Endothelial cell of umbilical vein (primary cell): ENCODE results near the gene ESRRB. TPM values are rescaled to one million over a fixed set of nuclear protein-coding genes. Genes with fewer than 3 reads are reported as not detected.

Experiments used
- BruUV-seq: library from RNA; stranded (reverse); fragments of 400-500 nt; replicated peaks from 2 replicates; lab custom pipeline; 2021; lab: Mats Ljungman, UMichigan
- CTCF ChIA-PET: fragments of 300-600, 350-600 bp; sonication (Branson Sonifier 250); formaldehyde crosslinking; loops from one replicate; lab custom pipeline; 2021; ENCODE audit warnings: antibody characterized with exemption, inconsistent platforms; lab: Charles Lee
- POLR2A ChIA-PET: fragments of 300-600, 350-600 bp; sonication (Branson Sonifier 250); formaldehyde crosslinking; loops from one replicate; lab custom pipeline; 2021; ENCODE audit warnings: antibody characterized with exemption, inconsistent platforms; lab: Charles Lee
- DNase-seq: peaks from one replicate; pipeline ENCODE4 v3.0.0-alpha.2; 2011; ENCODE audit warnings: low read depth, low spot score
- FAIRE-seq: peaks from 2 replicates; lab custom pipeline; 2011; peaks lifted over from hg19 to GRCh38; lab: Jason Lieb, UNC
- H2AFZ ChIP-seq: 2 replicates; pipeline ENCODE4 v1.6.0; 2012; ENCODE audit warnings: low read depth, low read length, control low read depth, inconsistent platforms
- H3K27ac ChIP-seq: 2 replicates; pipeline ENCODE4 v1.5.1; 2011; ENCODE audit warnings: low read depth, mild to moderate bottlenecking, control low read depth, low read length, moderate library complexity; ENCODE audit not compliant: insufficient read depth
- H3K27me3 ChIP-seq, 2 experiments: 2 replicates each; pipeline versions ENCODE4 v1.6.0 to v1.6.1; 2011; ENCODE audit warnings: low read length in 2 of 2, mixed read lengths in 1 of 2; ENCODE audit not compliant: control insufficient read depth in 2 of 2, insufficient read depth in 2 of 2
- H3K36me3 ChIP-seq, 2 experiments: 2 replicates in 1 of 2; 3 replicates in 1 of 2; pipeline ENCODE4 v1.5.1; 2011; ENCODE audit warnings: low read length in 2 of 2, mild to moderate bottlenecking in 1 of 2, moderate library complexity in 1 of 2; ENCODE audit not compliant: control insufficient read depth in 2 of 2, insufficient read depth in 2 of 2; ENCODE audit errors: extremely low read depth in 1 of 2
- H3K4me1 ChIP-seq: 3 replicates; pipeline ENCODE4 v1.5.1; 2011; ENCODE audit warnings: mild to moderate bottlenecking, low read length; ENCODE audit not compliant: control insufficient read depth, insufficient read depth; ENCODE audit errors: extremely low read depth
- H3K4me2 ChIP-seq: 2 replicates; pipeline ENCODE4 v1.6.1; 2011; ENCODE audit warnings: low read length, control low read depth, mixed read lengths; ENCODE audit not compliant: insufficient read depth
- H3K4me3 ChIP-seq, 3 experiments: fragments of 200-600 bp in 1 of 3; sonication (generic), shearing (Covaris generic) in 1 of 3; replicated peaks in 1 of 3; 2 replicates each; pipeline ENCODE4 v1.5.1; 2011 to 2016; ENCODE audit warnings: control low read depth in 3 of 3, low read length in 3 of 3, mild to moderate bottlenecking in 2 of 3, inconsistent platforms in 1 of 3, low read depth in 1 of 3, moderate library complexity in 1 of 3; ENCODE audit not compliant: insufficient read depth in 1 of 3
- H3K79me2 ChIP-seq: 2 replicates; pipeline ENCODE4 v1.6.0; 2012; ENCODE audit warnings: low read length, inconsistent platforms; ENCODE audit not compliant: control insufficient read depth, insufficient read depth
- H3K9ac ChIP-seq: replicated peaks from 2 replicates; pipeline ENCODE3; 2011; ENCODE audit warnings: low read length, control low read depth; ENCODE audit not compliant: insufficient read depth; ENCODE audit errors: extremely low read depth
- H3K9me1 ChIP-seq: replicated peaks from 3 replicates; pipeline ENCODE4 v1.6.0; 2011; ENCODE audit warnings: mild to moderate bottlenecking, low read length; ENCODE audit not compliant: control insufficient read depth, insufficient read depth; ENCODE audit errors: extremely low read depth
- H3K9me3 ChIP-seq: replicated peaks from 2 replicates; pipeline ENCODE4 v1.5.1; 2012; ENCODE audit warnings: low read length, inconsistent platforms; ENCODE audit not compliant: control insufficient read depth, insufficient read depth
- H4K20me1 ChIP-seq: replicated peaks from 2 replicates; pipeline ENCODE3; 2011; ENCODE audit warnings: mild to moderate bottlenecking, low read length; ENCODE audit not compliant: control insufficient read depth, insufficient read depth; ENCODE audit errors: extremely low read depth
- EZH2 ChIP-seq: IDR thresholded peaks from 2 replicates; pipeline ENCODE4 v1.6.1; 2012; ENCODE audit warnings: borderline replicate concordance, low read depth, mild to moderate bottlenecking, moderate library complexity, low read length, inconsistent platforms; ENCODE audit not compliant: severe bottlenecking
- FOS ChIP-seq: IDR thresholded peaks from 2 replicates; pipeline ENCODE4 v1.6.1; 2011; ENCODE audit warnings: mild to moderate bottlenecking, low read length, moderate library complexity, borderline replicate concordance; ENCODE audit not compliant: insufficient read depth
- GATA2 ChIP-seq: IDR thresholded peaks from 2 replicates; pipeline ENCODE4 v1.7.0; 2011; ENCODE audit warnings: low read depth, mild to moderate bottlenecking, moderate library complexity, mixed read lengths, low read length; ENCODE audit not compliant: insufficient read length, insufficient read depth
- JUN ChIP-seq: IDR thresholded peaks from 2 replicates; pipeline ENCODE4 v1.6.1; 2011; ENCODE audit warnings: borderline replicate concordance, low read depth; ENCODE audit not compliant: insufficient read length, insufficient read depth
- MYC ChIP-seq: IDR thresholded peaks from one replicate; pipeline ENCODE4 v1.6.1; 2011; ENCODE audit warnings: mild to moderate bottlenecking, low read depth, low read length
- POLR2A ChIP-seq: IDR thresholded peaks from 2 replicates; pipeline ENCODE4 v1.6.1; 2012; ENCODE audit warnings: low read depth, mild to moderate bottlenecking, control low read depth, low read length
- dilution Hi-C: fragments of 300-500 bp; cut with MboI; formaldehyde crosslinking; loops from one replicate; pipeline ENCODE4 v1.15.0; 2019; ENCODE audit warnings: low sequenced_read_pairs; ENCODE audit not compliant: extremely low pct_ligation_motif_present
- intact Hi-C: fragments of 100-400 bp; cut with micrococcal nuclease; formaldehyde crosslinking; loops from one replicate; pipeline ENCODE4 v1.10.0; 2022
- polyA plus RNA-seq, 4 experiments: library from polyadenylated mRNA; depleted of rRNA in 3 of 4; stranded (reverse) in 3 of 4; unstranded in 1 of 4; fragments of >200 nt; gene quantifications; 2 replicates each; pipeline versions ENCODE4 v1.2.1 to v1.2.3, GENCODE V29; 2011 to 2012; ENCODE audit warnings: missing spikeins in 1 of 4
- total RNA-seq: library from RNA; stranded (reverse); gene quantifications from 2 replicates; pipeline ENCODE4 v1.2.3, GENCODE V29; 2021

Gene ESRRB
- total and polyA plus RNA-seq, 2 donors (not counting 3 experiments of a cell fraction or from before 2014, with no cell fraction given) = not detected

- no TSS peak for BruUV-seq
- no peak overlapping the region for H3K9ac ChIP-seq
- dilution Hi-C loops (no loop called here), intact Hi-C loops (loop anchor here (1.0 to 2.0 kb wide), 2 partner anchors 90 to 188 kb away; no protein-coding TSS in a partner anchor)
- no peaks in the 10 kb centered on the region for H3K9me3 ChIP-seq
- H3K36me3 ChIP-seq = no peaks in the 10 kb centered on the region
- no peaks in the 10 kb centered on the region for H4K20me1 ChIP-seq
- ChIA-PET CTCF (interaction anchor here (0.7 to 2.8 kb wide), 8 partner anchors 10 to 191 kb away, joined by 3 to 53 read pairs (median 4); no protein-coding TSS in a partner anchor), POLR2A (no interaction called here)
- no peak for FAIRE-seq
- no peak overlapping the region for H3K4me3 ChIP-seq
- TF ChIP-seq POLR2A (no peak), FOS (no peak), GATA2 (no peak), JUN (no peak), EZH2 (no peak), MYC (no peak)
- H3K27me3 ChIP-seq = no peaks in the 10 kb centered on the region
- no peaks in the 10 kb centered on the region for H3K79me2 ChIP-seq
- H3K27ac ChIP-seq = no peak overlapping the region
- H3K4me2 ChIP-seq = no peak overlapping the region
- H3K9me1 ChIP-seq = no peaks in the 10 kb centered on the region
- no peak for DNase-seq
- no peaks in the 10 kb centered on the region for H3K4me1 ChIP-seq
- H2AFZ ChIP-seq = no peak overlapping the region
Measured at GRCh38 chr14:76456891-76457586, 81.1 kb downstream of the ESRRB start.

GRCh38 chr14:76457841-76458240 lies 81.9 kb downstream of the ESRRB start:
- dilution Hi-C loops = no loop called here
- CTCF ChIA-PET = interaction anchor here (1.1 kb wide), 1 partner anchor 188 kb away, joined by 4 read pairs; no protein-coding TSS in a partner anchor
- FAIRE-seq = no peak

More at GRCh38 chr14:76457841-76458240, 81.9 kb downstream of the ESRRB start:
- BruUV-seq = no TSS peak
- Histone ChIP-seq H2AFZ (no peak overlapping the region), H3K4me3 (no peak overlapping the region), H3K4me1 (no peaks in the 10 kb centered on the region), H3K27me3 (no peaks in the 10 kb centered on the region), H3K9me3 (no peaks in the 10 kb centered on the region), H3K9me1 (no peaks in the 10 kb centered on the region), H3K9ac (no peak overlapping the region), H3K27ac (no peak overlapping the region), H3K4me2 (no peak overlapping the region), H3K36me3 (no peaks in the 10 kb centered on the region), H4K20me1 (no peaks in the 10 kb centered on the region), H3K79me2 (no peaks in the 10 kb centered on the region)
- DNase-seq = no peak
- no peak for TF ChIP-seq EZH2
- POLR2A ChIA-PET = no interaction called here
- intact Hi-C loops = loop anchor here (2.0 kb wide), 1 partner anchor 89 kb away; no protein-coding TSS in a partner anchor
